Stimulated activated CD8-positive, alpha-beta memory T cell treated with anti-CD3 and anti-CD28 coated beads, Interleukin-15, amount 100 ng/mL, for 4 hours (primary cell): ENCODE measurements around the gene TCL1B.
"Not testable (repeated sequence)": the region's sequence is repeated elsewhere in the genome, so short reads cannot be mapped to it uniquely, and the experiment has no call there.

Experiments
- DNase-seq, 2 donors: peaks; one replicate each; pipeline ENCODE4 v3.0.0-alpha.2; 2020; ENCODE audit warnings: low read depth in 2 of 2

Gene TCL1B

GRCh38 chr14:95685978-95686922, at the start of gene TCL1B:
Gene TCL1B (plus strand): TSS chr14:95686426. CDS start chr14:95686468, 42 bp downstream.
- no peak for DNase-seq

GRCh38 chr14:95644981-95645380, 41.2 kb upstream of the TCL1B start:
- no peak for DNase-seq

- no peak for DNase-seq
These were observed 40.7 kb upstream of the TCL1B start for GRCh38 chr14:95645389-95645996.

GRCh38 chr14:95647926-95648325, 38.3 kb upstream of the TCL1B start:
- no peak for DNase-seq

- DNase-seq = no peak
These were observed 37.0 kb upstream of the TCL1B start for GRCh38 chr14:95649230-95649629.

- DNase-seq = no peak
These were observed 35.2 kb upstream of the TCL1B start for GRCh38 chr14:95651028-95651427.

- no peak for DNase-seq
These were observed 34.2 kb upstream of the TCL1B start for GRCh38 chr14:95651821-95652583.

GRCh38 chr14:95652690-95653089, 33.5 kb upstream of the TCL1B start:
- no peak for DNase-seq

- no peak for DNase-seq
These were observed 30.8 kb upstream of the TCL1B start for GRCh38 chr14:95655461-95655860.

GRCh38 chr14:95656634-95657033, 29.6 kb upstream of the TCL1B start:
- DNase-seq = no peak

GRCh38 chr14:95657454-95657853, 28.8 kb upstream of the TCL1B start:
- no peak for DNase-seq

GRCh38 chr14:95659293-95659989, 26.8 kb upstream of the TCL1B start:
- no peak for DNase-seq

GRCh38 chr14:95659990-95660385, 26.2 kb upstream of the TCL1B start:
- no peak for DNase-seq

GRCh38 chr14:95660651-95661515, 25.3 kb upstream of the TCL1B start:
- DNase-seq = no peak

GRCh38 chr14:95662376-95663186, 23.6 kb upstream of the TCL1B start:
- DNase-seq = no peak

- DNase-seq = no peak
These were observed 22.9 kb upstream of the TCL1B start for GRCh38 chr14:95663226-95663797.

- DNase-seq = no peak
These were observed 22.2 kb upstream of the TCL1B start for GRCh38 chr14:95664066-95664465.

- DNase-seq = no peak
These were observed 21.7 kb upstream of the TCL1B start for GRCh38 chr14:95664546-95664945.

GRCh38 chr14:95665530-95665929, 20.7 kb upstream of the TCL1B start:
- not testable (repeated sequence) for DNase-seq

GRCh38 chr14:95666450-95666849, 19.8 kb upstream of the TCL1B start:
- DNase-seq = no peak
